DMS79 treated with DMSO at 0.1 percent for 48 hours (cell line): ENCODE data around the gene FAAP20.

Experiments used
- DNase-seq: peaks from one replicate; lab custom pipeline; 2025; lab: John Stamatoyannopoulos, UW

The FAAP20 gene, protein sequence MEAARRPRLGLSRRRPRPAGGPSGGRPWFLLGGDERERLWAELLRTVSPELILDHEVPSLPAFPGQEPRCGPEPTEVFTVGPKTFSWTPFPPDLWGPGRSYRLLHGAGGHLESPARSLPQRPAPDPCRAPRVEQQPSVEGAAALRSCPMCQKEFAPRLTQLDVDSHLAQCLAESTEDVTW

DNA sequence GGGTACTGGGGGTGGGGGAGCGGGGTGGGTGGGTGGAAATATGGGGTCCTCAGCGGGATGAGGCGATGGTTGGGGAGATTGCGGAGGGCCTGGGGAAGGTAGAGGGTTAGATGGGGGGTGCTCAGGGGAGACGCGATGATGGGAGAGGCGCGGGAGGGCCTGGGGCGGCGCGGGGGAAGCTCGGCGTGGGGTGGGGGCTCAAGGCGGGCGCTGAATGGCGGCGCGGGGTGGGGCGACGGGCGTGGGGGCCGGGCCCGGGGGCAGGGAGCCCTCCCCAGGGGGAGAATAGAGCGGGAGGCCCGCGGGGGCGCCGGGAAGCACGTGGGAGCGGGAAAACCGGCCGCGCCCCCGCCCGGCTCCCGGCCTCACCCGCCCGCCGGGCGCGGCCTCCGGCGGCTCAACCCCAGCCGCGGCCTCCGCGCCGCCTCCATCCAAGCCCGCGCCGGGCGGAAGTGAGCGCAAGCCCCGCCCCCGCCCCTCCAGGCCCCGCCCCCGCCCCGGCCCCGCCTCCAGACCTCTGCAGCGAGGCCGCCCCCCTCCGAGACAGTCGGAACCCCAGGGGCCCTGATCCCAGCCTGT is at the start of gene FAAP20:
FAAP20 (minus strand) TSS at position 454 of the 579 bp plus-strand sequence; CDS start at position 431, 23 bp downstream.
- DNase-seq, result peak; percentile 40

GRCh38 chr1:2242814-2243725 is 48.5 kb upstream of the FAAP20 start:
- DNase-seq, result no peak

DNA sequence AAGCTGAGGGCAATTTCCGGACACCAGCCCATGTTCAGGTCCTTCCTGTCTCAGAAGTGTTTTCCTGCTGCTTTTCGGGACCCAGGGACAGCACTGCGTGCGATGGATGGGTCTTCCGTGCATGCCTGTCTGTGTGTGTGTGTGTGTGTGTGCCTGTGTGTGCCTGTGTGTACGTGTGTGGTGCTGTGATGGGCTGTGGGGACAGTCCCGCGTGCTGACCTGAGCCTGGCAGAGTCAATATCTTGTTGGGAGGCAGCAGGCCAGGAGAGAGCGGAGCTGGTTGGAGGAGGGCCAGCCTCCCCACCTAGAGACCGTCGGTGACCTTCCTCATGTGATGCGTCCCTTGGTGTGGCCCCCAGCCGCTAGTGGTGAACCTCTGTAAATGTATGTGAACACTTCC is 47.2 kb upstream of the FAAP20 start:
- no peak for DNase-seq

GRCh38 chr1:2240270-2241156 is 45.9 kb upstream of the FAAP20 start:
- DNase-seq, result no peak

- no peak for DNase-seq
These were observed 44.9 kb upstream of the FAAP20 start for GRCh38 chr1:2239384-2239985.

- DNase-seq, result no peak
These were observed 44.4 kb upstream of the FAAP20 start for GRCh38 chr1:2239013-2239370.

DNA sequence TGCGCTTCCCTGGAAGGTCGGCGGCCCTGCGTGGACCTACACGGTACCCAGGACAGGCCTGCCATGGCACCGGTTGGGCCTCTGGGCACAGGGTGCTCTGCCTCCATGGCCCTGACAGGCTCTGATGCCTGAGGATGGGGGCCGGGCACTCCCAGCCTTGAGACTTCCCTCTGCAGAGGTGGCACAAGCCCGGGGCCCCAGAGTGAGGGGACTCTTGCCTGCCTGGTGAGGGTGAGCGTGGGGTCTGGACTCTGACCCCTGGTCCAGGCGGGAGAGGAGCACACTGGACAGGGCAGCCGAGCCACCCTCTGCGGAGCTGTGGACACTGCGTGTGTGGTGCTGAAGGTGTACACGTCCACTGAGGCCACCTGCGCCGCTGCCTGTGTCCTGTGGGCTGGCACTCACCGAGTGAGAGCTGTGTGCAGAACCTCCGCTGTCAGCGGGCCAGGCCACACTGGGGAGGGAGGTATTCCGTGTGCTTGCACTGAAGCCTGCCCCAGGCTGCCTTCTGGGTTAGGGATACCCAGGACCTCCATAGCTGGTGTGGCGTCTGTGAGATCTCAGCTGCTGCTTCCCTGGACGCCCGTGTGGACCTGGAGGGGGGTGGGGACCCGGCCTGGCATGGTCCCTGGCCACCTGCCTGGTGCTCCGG is 43.9 kb upstream of the FAAP20 start:
- DNase-seq, result no peak

DNA sequence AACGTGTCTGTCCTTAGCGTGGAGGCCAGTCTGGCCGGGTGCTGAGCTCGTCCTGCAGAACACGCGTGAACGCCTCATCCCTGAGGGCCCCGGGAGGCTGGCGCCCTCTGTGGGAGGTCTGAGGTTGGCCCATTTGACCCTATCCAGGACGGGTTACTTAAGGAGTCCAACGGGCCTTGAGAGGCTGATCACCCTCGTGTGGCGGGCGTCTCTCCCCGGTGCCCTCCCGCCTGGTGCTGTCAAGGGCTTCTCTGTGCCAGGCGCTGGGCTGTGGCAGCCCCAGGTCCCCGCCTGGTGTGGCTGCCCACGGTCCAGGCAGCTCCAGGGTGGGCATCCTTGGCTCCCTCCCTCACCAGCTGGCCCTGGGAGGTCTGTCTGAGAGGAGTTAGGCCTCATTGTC is 43.2 kb upstream of the FAAP20 start:
- DNase-seq, result no peak

- no peak for DNase-seq
These were observed 42.4 kb upstream of the FAAP20 start for GRCh38 chr1:2236695-2237677.

DNA sequence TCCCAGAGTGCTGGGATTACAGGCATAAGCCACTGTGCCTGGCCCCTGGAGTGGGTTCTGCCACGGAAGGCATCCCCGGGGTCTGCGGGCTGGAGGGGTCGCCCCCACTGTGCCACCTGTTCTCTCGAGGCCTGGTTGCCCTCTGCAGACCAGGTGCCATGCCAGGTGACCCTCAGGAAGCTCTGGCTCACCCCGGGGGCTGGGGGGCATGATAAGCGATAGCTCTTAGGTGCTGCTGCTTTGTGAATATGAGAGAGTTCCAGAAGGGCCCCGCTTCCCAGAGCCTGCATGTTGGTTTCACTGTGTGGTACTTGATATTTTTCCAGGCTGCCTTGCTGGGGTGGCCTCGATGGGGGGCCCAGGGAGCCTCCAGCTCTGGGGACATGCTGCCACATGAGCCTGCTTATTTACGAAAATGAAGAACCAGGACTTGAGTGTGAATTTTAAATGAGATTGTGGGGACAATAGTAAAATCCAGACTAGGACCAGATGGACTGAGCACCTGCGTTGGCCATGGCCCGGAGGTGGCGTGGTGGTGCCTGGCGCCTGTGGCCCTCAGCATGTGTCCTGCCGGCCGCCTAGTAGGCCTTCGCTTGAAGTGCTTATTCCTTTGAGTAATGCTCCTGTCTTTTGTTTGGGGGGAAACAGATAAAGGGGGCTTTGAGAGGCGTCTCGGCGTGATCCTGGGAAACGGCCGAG is 40.9 kb upstream of the FAAP20 start:
- DNase-seq, result no peak

DNA sequence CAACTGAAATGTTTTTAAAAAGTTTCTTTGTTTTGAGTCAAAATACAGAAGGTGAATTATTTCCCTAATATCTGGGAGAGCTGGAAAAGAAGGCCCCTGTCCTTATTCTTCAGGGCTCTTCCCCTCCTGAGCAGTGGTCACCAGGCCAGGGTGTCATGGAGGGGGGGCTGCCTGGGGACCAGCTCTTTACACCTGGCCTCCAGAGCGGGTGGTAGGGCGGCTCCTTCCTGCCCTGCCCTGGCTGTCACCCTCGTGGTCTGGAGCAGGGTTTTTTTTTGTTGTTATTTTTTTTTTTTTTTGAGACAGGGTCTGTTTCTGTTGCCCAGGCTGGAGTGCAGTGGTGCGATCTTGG is 40.2 kb upstream of the FAAP20 start:
- no peak for DNase-seq

GRCh38 chr1:2233997-2234761 is 39.6 kb upstream of the FAAP20 start:
- DNase-seq, result no peak

DNA sequence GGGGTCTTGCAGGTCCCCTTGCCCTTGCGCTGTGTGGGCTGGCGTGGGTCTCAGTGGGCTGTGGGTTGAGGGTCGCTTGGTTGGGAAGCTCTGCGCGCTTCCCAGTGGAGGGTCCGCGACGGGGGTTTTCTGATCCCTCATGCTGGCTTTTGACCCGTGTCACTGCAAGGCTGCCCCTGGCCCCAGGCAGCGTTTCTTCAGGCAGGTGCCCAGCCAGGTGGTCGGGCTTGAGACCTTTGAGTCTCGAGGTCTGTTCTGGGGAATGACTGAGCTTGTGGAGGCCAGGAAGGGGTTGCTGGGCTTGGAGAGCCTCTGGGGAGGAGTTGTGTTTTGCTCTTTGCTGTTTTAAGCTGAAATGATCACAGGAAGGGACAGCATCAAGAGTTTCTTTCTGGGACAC is 38.9 kb upstream of the FAAP20 start:
- no peak for DNase-seq

DNA sequence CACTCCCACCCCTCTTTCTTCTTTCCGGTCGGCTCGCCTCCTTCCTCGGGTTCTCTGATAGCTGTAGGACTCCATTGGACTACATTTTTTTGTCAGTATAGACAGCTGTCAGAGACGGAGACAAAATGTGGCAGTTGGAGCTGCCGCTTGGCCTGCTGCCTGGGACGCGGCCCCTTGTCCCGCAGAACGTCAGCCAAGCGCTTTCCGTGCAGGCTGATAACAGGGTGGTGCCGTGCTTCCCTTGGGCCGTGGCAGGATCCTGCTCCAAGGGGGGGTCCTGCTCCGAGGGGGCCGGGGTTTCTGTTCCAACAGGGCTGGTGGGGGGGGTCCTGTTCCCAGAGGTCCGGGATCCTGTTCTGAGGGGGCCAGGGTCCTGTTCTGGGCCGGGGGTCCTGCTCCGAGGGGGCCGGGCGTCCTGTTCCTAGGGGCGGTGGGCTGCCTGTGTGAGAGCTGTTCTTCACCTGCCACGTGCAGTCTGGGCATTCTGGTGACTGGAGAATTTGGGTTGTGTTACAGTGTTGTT is 38.4 kb upstream of the FAAP20 start:
- no peak for DNase-seq

- DNase-seq, result no peak
These were observed 37.8 kb upstream of the FAAP20 start for GRCh38 chr1:2232255-2232915.

- peak; percentile 18 for DNase-seq
These were observed 37.1 kb upstream of the FAAP20 start for GRCh38 chr1:2231532-2232254.
